ENCODE data around the gene CCL11. TPM values are rescaled to one million over a fixed set of nuclear protein-coding genes. Genes with fewer than 3 reads are reported as not detected.

Gene CCL11
- total and polyA plus RNA-seq, 2 of the 13 experiments (the other 11 are each of a cell fraction or from before 2014, with no cell fraction given) = not detected

DNA sequence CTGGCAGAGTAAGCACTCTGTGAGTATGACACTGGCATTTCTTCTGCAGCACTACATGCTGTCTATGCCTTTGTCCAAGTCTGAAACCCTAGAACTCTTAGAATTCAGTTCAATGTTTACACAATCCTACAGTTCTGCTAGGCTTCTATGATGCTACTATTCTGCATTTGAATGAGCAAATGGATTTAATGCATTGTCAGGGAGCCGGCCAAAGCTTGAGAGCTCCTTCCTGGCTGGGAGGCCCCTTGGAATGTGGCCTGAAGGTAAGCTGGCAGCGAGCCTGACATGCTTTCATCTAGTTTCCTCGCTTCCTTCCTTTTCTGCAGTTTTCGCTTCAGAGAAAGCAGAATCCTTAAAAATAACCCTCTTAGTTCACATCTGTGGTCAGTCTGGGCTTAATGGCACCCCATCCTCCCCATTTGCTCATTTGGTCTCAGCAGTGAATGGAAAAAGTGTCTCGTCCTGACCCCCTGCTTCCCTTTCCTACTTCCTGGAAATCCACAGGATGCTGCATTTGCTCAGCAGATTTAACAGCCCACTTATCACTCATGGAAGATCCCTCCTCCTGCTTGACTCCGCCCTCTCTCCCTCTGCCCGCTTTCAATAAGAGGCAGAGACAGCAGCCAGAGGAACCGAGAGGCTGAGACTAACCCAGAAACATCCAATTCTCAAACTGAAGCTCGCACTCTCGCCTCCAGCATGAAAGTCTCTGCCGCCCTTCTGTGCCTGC is 30.7 kb upstream of the CCL11 start, which contains the start of gene CCL2 (continued):
- TF ChIP-seq UBTF (CRISPR knock-in tag; IDR thresholded peaks at IDR 0.05) = no peak
- no peak for TF ChIP-seq ZNF160 (CRISPR knock-in tag; IDR thresholded peaks at IDR 0.05)
- TF ChIP-seq ZSCAN21 (CRISPR knock-in tag; IDR thresholded peaks at IDR 0.05; ENCODE audit: borderline replicate concordance) = no peak
- TF ChIP-seq EED (CRISPR knock-in tag; IDR thresholded peaks at IDR 0.05) = no peak
- TF ChIP-seq MTA1 (CRISPR knock-in tag; IDR thresholded peaks at IDR 0.05; ENCODE audit: borderline replicate concordance) = no peak

DNA sequence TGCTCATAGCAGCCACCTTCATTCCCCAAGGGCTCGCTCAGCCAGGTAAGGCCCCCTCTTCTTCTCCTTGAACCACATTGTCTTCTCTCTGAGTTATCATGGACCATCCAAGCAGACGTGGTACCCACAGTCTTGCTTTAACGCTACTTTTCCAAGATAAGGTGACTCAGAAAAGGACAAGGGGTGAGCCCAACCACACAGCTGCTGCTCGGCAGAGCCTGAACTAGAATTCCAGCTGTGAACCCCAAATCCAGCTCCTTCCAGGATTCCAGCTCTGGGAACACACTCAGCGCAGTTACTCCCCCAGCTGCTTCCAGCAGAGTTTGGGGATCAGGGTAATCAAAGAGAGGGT is 30.2 kb upstream of the CCL11 start:
- Histone ChIP-seq H3K4me3 (replicated peaks in 1 of 3; ENCODE audit: insufficient read depth in 1 of 3, low read depth in 2 of 3, low read length in 3 of 3) (no peak overlapping the region), H3K27ac (ENCODE audit: extremely low read length, insufficient read depth, low read length) (no peak overlapping the region), H4K20me1 (ENCODE audit: insufficient read depth, low read length) (no peaks in the 10 kb centered on the region), H2AFZ (ENCODE audit: low read length) (no peak overlapping the region), H3K79me2 (ENCODE audit: insufficient read depth, low read length) (no peaks in the 10 kb centered on the region), H3K4me1 (ENCODE audit: insufficient read depth, low read length) (no peaks in the 10 kb centered on the region), H3K9ac (ENCODE audit: insufficient read depth, low read depth, low read length) (no peak overlapping the region), H3K27me3 (ENCODE audit: control insufficient read depth in 1 of 2, insufficient read depth in 2 of 2, low read length in 2 of 2) (no peaks in the 10 kb centered on the region), H3K36me3 (replicated peaks in 1 of 2; ENCODE audit: control insufficient read depth in 1 of 2, insufficient read depth in 2 of 2, low read length in 2 of 2) (no peaks in the 10 kb centered on the region), H3K9me3 (ENCODE audit: low read length) (no peaks in the 10 kb centered on the region), H3K4me2 (ENCODE audit: low read depth, low read length) (no peak overlapping the region)
- in situ Hi-C loops (cut with HindIII; ENCODE audit: extremely low pct_ligation_motif_present, low pct_unique_long_range_greater_than_20kb) = no loop called here
- no TSS peak for BruUV-seq (replicated peaks)
- POLR2A ChIA-PET = no interaction called here
- FAIRE-seq = no peak
- WGBS (ENCODE audit: low lambda C conversion rate) = 33% methylated on average over 4 of the region's 5 CpGs
- intact Hi-C loops (cut with micrococcal nuclease; ENCODE audit: unreplicated experiment) = no loop called here
- CTCF ChIA-PET (ENCODE audit: low intra/inter-chr PET ratio, low total read pairs) = no interaction called here
- ATAC-seq = no peak
- DNase-seq (ENCODE audit: low spot score) = no peak
- TF ChIP-seq HMGA1 (CRISPR knock-in tag; conservative IDR thresholded peaks at IDR 0.05) (no peak), POLR2AphosphoS2 (IDR thresholded peaks at IDR 0.05; ENCODE audit: low read depth, low read length) (no peak), ZNF557 (CRISPR knock-in tag; IDR thresholded peaks at IDR 0.05) (no peak), ZNF414 (CRISPR knock-in tag; IDR thresholded peaks at IDR 0.05) (no peak), IKZF4 (CRISPR knock-in tag; IDR thresholded peaks at IDR 0.05; ENCODE audit: borderline replicate concordance, low read depth, not compliant biosample characterization) (no peak), ZNF362 (CRISPR knock-in tag; IDR thresholded peaks at IDR 0.05; ENCODE audit: borderline replicate concordance) (no peak)
- TF ChIP-seq, protein P1, sequence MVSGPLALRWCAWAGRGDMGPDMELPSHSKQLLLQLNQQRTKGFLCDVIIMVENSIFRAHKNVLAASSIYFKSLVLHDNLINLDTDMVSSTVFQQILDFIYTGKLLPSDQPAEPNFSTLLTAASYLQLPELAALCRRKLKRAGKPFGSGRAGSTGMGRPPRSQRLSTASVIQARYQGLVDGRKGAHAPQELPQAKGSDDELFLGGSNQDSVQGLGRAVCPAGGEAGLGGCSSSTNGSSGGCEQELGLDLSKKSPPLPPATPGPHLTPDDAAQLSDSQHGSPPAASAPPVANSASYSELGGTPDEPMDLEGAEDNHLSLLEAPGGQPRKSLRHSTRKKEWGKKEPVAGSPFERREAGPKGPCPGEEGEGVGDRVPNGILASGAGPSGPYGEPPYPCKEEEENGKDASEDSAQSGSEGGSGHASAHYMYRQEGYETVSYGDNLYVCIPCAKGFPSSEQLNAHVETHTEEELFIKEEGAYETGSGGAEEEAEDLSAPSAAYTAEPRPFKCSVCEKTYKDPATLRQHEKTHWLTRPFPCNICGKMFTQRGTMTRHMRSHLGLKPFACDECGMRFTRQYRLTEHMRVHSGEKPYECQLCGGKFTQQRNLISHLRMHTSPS (CRISPR knock-in tag; IDR thresholded peaks at IDR 0.05; ENCODE audit: low read depth) = no peak
- TF ChIP-seq, protein P2, sequence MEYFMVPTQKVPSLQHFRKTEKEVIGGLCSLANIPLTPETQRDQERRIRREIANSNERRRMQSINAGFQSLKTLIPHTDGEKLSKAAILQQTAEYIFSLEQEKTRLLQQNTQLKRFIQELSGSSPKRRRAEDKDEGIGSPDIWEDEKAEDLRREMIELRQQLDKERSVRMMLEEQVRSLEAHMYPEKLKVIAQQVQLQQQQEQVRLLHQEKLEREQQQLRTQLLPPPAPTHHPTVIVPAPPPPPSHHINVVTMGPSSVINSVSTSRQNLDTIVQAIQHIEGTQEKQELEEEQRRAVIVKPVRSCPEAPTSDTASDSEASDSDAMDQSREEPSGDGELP (IDR thresholded peaks at IDR 0.05; ENCODE audit: borderline replicate concordance, low read depth) = no peak
- TF ChIP-seq, protein P3, sequence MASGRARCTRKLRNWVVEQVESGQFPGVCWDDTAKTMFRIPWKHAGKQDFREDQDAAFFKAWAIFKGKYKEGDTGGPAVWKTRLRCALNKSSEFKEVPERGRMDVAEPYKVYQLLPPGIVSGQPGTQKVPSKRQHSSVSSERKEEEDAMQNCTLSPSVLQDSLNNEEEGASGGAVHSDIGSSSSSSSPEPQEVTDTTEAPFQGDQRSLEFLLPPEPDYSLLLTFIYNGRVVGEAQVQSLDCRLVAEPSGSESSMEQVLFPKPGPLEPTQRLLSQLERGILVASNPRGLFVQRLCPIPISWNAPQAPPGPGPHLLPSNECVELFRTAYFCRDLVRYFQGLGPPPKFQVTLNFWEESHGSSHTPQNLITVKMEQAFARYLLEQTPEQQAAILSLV (CRISPR knock-in tag; IDR thresholded peaks at IDR 0.05; ENCODE audit: borderline replicate concordance) = no peak
